ENCODE measurements around the gene SLC26A4. TPM values are rescaled to one million over a fixed set of nuclear protein-coding genes. Genes with fewer than 3 reads are reported as not detected.

The SLC26A4 gene
- total and polyA plus RNA-seq, 2 donors (not counting 1 experiment from before 2014, with no cell fraction given), result 0.05 to 0.13 TPM

DNA sequence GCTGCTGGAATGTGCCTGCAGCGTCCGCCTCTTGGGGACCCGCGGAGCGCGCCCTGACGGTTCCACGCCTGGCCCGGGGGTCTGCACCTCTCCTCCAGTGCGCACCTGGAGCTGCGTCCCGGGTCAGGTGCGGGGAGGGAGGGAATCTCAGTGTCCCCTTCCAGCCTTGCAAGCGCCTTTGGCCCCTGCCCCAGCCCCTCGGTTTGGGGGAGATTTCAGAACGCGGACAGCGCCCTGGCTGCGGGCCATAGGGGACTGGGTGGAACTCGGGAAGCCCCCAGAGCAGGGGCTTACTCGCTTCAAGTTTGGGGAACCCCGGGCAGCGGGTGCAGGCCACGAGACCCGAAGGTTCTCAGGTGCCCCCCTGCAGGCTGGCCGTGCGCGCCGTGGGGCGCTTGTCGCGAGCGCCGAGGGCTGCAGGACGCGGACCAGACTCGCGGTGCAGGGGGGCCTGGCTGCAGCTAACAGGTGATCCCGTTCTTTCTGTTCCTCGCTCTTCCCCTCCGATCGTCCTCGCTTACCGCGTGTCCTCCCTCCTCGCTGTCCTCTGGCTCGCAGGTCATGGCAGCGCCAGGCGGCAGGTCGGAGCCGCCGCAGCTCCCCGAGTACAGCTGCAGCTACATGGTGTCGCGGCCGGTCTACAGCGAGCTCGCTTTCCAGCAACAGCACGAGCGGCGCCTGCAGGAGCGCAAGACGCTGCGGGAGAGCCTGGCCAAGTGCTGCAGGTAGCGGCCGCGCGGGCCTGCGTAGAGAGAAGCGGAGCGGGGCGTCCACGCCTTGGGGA lies 645 bp downstream of the SLC26A4 start:
- POLR2A ChIA-PET, result interaction anchor here (0.6 to 1.2 kb wide), 2 partner anchors 23 to 98 kb away, joined by 3 to 6 read pairs; no protein-coding TSS in a partner anchor
- H3K27ac Mint-ChIP-seq, result peak overlapping the region; percentile 72
- TF ChIP-seq EZH2 (IDR thresholded peaks at IDR 0.05; ENCODE audit: borderline replicate concordance, insufficient read depth, low read depth, low read length, poor library complexity, severe bottlenecking), result no peak
- TF ChIP-seq, protein P1, sequence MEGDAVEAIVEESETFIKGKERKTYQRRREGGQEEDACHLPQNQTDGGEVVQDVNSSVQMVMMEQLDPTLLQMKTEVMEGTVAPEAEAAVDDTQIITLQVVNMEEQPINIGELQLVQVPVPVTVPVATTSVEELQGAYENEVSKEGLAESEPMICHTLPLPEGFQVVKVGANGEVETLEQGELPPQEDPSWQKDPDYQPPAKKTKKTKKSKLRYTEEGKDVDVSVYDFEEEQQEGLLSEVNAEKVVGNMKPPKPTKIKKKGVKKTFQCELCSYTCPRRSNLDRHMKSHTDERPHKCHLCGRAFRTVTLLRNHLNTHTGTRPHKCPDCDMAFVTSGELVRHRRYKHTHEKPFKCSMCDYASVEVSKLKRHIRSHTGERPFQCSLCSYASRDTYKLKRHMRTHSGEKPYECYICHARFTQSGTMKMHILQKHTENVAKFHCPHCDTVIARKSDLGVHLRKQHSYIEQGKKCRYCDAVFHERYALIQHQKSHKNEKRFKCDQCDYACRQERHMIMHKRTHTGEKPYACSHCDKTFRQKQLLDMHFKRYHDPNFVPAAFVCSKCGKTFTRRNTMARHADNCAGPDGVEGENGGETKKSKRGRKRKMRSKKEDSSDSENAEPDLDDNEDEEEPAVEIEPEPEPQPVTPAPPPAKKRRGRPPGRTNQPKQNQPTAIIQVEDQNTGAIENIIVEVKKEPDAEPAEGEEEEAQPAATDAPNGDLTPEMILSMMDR (IDR thresholded peaks at IDR 0.05), result no peak

More for the DNA sequence above, 645 bp downstream of the SLC26A4 start:
- no peaks in the 10 kb centered on the region for H3K9me3 Mint-ChIP-seq (ENCODE audit: insufficient read depth)
- CTCF ChIA-PET, result interaction anchor here (0.6 to 4.0 kb wide), 21 partner anchors 16 to 198 kb away, joined by 3 to 32 read pairs (median 5); partner anchors contain the start of genes BCAP29, COG5 and DUS4L
- WGBS (ENCODE audit: insufficient coverage), result 2% methylated on average over 73 of the region's 73 CpGs
- peaks cover 30% of the 10 kb centered on the region for H3K27me3 Mint-ChIP-seq
- Histone ChIP-seq H3K27me3 (replicated peaks in 1 of 4; ENCODE audit: control extremely low read depth in 1 of 4, control insufficient read depth in 3 of 4, insufficient read depth in 4 of 4, low read length in 3 of 4) (peaks cover 0 to 28% (median 16%) of the 10 kb centered on the region in 4 experiments), H3K9ac (ENCODE audit: low read length) (peak overlapping the region; percentile 65), H2AFZ (ENCODE audit: insufficient read depth, low read depth, low read length, poor library complexity, severe bottlenecking) (peak overlapping the region; percentile 72), H3K4me3 (ENCODE audit: control extremely low read depth in 1 of 5, extremely low read depth in 1 of 5, insufficient read depth in 1 of 5, low read depth in 2 of 5, low read length in 4 of 5) (peak overlapping the region; percentile 41 to 72 (median 61)), H3K36me3 (replicated peaks in 1 of 2; ENCODE audit: control extremely low read depth in 1 of 2, control insufficient read depth in 1 of 2, extremely low read depth in 1 of 2, insufficient read depth in 2 of 2, low read length in 1 of 2) (no peaks in the 10 kb centered on the region), H3K27ac (ENCODE audit: low read length in 2 of 2) (no peak overlapping the region), H3K79me2 (ENCODE audit: control insufficient read depth, insufficient read depth, low read length) (no peaks in the 10 kb centered on the region), H3K4me2 (replicated peaks; ENCODE audit: low read depth, low read length, poor library complexity, severe bottlenecking) (peak overlapping the region; percentile 93), H3K9me3 (ENCODE audit: control extremely low read depth in 1 of 3, control insufficient read depth in 2 of 3, insufficient read depth in 1 of 3, low read length in 2 of 3) (peaks cover 0 to 3% (median 0%) of the 10 kb centered on the region in 3 donors), H3K4me1 (ENCODE audit: control insufficient read depth in 2 of 2, insufficient read depth in 2 of 2, low read length in 2 of 2) (peaks cover 25 to 26% of the 10 kb centered on the region in 2 donors), H4K20me1 (ENCODE audit: control insufficient read depth, insufficient read depth, low read length, poor library complexity, severe bottlenecking) (no peaks in the 10 kb centered on the region)
- DNase-seq (peak; percentile 73), ATAC-seq (ENCODE audit: low read depth) (peak; percentile 60)
- peak overlapping the region; percentile 99 for H3K4me3 Mint-ChIP-seq
- intact Hi-C loops (cut with micrococcal nuclease), result loop anchor here (1.0 to 5.0 kb wide), 7 partner anchors 23 to 198 kb away; partner anchors contain the start of genes BCAP29, CBLL1, COG5 and DUS4L
- peaks cover 26% of the 10 kb centered on the region for H3K4me1 Mint-ChIP-seq
